ENCODE measurements around the gene SOCS4. TPM values are rescaled to one million over a fixed set of nuclear protein-coding genes. Genes with fewer than 3 reads are reported as not detected.
"Not testable (repeated sequence)": the region's sequence is repeated elsewhere in the genome, so short reads cannot be mapped to it uniquely, and the experiment has no call there.

The SOCS4 gene
- total and polyA plus RNA-seq, 10 donors = 6.4 to 26.3 (median 22.0) TPM

DNA sequence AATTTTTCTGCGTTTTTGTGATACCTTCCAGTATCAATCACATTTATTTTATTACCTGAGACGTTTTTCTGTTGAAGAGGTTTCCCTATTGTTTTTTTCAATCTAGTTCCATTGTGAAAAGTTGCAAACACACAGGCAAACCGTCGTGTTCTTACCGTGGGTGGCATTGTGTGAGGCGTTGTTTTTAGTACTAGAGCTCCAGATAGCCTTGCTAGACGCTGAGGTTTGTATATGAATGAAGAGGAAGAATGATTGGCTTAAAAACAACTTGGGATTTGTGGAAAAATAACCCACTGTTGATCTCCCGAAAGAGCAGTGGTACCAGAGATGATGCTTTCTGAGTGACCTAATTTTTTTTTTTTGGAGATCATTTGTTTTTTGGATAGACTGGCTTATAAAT is 1.0 kb downstream of the SOCS4 start:
- H3K36me3 ChIP-seq = peaks cover 0 to 15% (median 4%) of the 10 kb centered on the region in 6 donors
- H3K4me3 ChIP-seq = peak overlapping the region; percentile 66 to 95 (median 85)
- no peaks in the 10 kb centered on the region for H3K27me3 ChIP-seq (replicated peaks in 1 of 7)
- TF ChIP-seq POLR2A (IDR thresholded peaks at IDR 0.05) (no peak), POLR2AphosphoS5 (IDR thresholded peaks at IDR 0.05) (no peak), CTCF (IDR thresholded peaks at IDR 0.05 in 8 of 11, conservative IDR thresholded peaks at IDR 0.05 in 3 of 11) (no peak)
- H3K27ac ChIP-seq = peak overlapping the region in 5 of 8 donors; percentile 83 to 94 (median 91)
- WGBS, 5 donors = 6 to 10% (median 7%) methylated on average over 8 of the region's 8 CpGs
- H3K4me1 ChIP-seq = peaks cover 17 to 65% (median 54%) of the 10 kb centered on the region in 6 donors
- intact Hi-C loops (cut with DNase I; ENCODE audit: low total_unique reads) = no loop called here
- no peak for DNase-seq
- no peaks in the 10 kb centered on the region for H3K9me3 ChIP-seq

- H3K4me3 ChIP-seq = peak overlapping the region in 6 of 8 donors; percentile 10 to 95 (median 82)
- intact Hi-C loops (cut with DNase I; ENCODE audit: low total_unique reads) = no loop called here
Measured at GRCh38 chr14:55028476-55028875, 1.4 kb downstream of the SOCS4 start.

GRCh38 chr14:55031190-55031589 is 4.2 kb downstream of the SOCS4 start:
- H3K27ac ChIP-seq = peak overlapping the region in 1 of 8 donors; percentile 4
- WGBS, 5 donors = 19 to 33% (median 30%) methylated on average over 2 of the region's 2 CpGs
- intact Hi-C loops (cut with DNase I; ENCODE audit: low total_unique reads) = no loop called here

More at GRCh38 chr14:55028476-55028875, 1.4 kb downstream of the SOCS4 start:
- TF ChIP-seq CTCF (IDR thresholded peaks at IDR 0.05 in 8 of 11, conservative IDR thresholded peaks at IDR 0.05 in 3 of 11) (no peak), POLR2AphosphoS5 (IDR thresholded peaks at IDR 0.05) (no peak), POLR2A (IDR thresholded peaks at IDR 0.05) (no peak)
- peaks cover 0 to 19% (median 4%) of the 10 kb centered on the region in 6 donors for H3K36me3 ChIP-seq
- WGBS, 5 donors = 65 to 76% (median 71%) methylated on average over 4 of the region's 4 CpGs
- peaks cover 17 to 65% (median 54%) of the 10 kb centered on the region in 6 donors for H3K4me1 ChIP-seq
- H3K9me3 ChIP-seq = no peaks in the 10 kb centered on the region
- DNase-seq = no peak
- no peaks in the 10 kb centered on the region for H3K27me3 ChIP-seq (replicated peaks in 1 of 7)
- H3K27ac ChIP-seq = no peak overlapping the region

DNA sequence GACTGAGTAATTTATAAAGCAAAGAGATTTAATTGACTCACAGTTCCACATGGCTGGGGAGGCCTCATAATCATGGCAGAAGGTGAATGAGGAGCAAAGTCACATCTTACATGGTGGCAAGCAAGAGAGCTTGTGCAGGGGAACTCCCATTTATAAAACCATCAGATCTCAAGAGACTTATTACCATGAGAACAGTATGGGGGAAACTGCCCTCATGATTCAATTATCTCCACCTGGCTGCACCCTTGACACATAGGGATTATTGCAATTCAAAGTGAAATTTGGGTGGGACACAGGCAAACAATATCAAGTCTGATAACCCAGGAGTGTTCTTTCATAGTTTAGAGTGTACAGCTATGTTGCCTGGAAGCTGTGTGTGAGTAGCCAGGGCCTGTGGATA is 11.0 kb downstream of the SOCS4 start:
- intact Hi-C loops (cut with DNase I; ENCODE audit: low total_unique reads); DNase-seq; H3K4me1 ChIP-seq; H3K27me3 ChIP-seq (replicated peaks in 1 of 7); H3K4me3 ChIP-seq; H3K9me3 ChIP-seq; H3K27ac ChIP-seq: not testable (repeated sequence)
- peaks cover 0 to 87% (median 27%) of the 10 kb centered on the region in 6 donors for H3K36me3 ChIP-seq

More at GRCh38 chr14:55031190-55031589, 4.2 kb downstream of the SOCS4 start:
- Histone ChIP-seq H3K36me3 (peaks cover 0 to 47% (median 19%) of the 10 kb centered on the region in 6 donors), H3K4me1 (peaks cover 14 to 56% (median 46%) of the 10 kb centered on the region in 6 donors), H3K27me3 (replicated peaks in 1 of 7) (no peaks in the 10 kb centered on the region), H3K9me3 (no peaks in the 10 kb centered on the region), H3K4me3 (no peak overlapping the region)
- DNase-seq = no peak
- TF ChIP-seq POLR2AphosphoS5 (IDR thresholded peaks at IDR 0.05) = no peak
- TF ChIP-seq CTCF (IDR thresholded peaks at IDR 0.05 in 8 of 11, conservative IDR thresholded peaks at IDR 0.05 in 3 of 11) = no peak

DNA sequence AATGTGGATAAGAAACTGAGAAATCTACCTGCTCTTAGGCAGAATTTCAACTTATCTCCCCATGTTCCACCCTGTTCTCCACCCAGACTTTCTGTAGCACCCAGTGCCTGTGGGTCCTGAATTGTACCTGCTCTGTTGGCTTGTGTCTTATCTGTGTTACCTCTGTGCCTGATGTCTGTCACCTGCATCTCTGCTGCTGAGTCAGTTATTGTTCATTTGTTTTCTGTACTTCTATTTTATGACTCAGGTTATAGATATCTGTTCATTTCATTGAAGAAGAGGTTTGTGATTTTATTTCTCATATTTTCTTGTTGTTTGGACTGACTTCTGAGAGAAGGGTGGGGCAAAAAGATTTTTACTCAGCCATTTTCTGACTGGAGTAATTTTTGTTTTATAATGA is 11.7 kb downstream of the SOCS4 start:
- Histone ChIP-seq H3K9me3 (peaks cover 0 to 5% (median 0%) of the 10 kb centered on the region in 8 donors), H3K27ac (no peak overlapping the region), H3K36me3 (peaks cover 0 to 87% (median 34%) of the 10 kb centered on the region in 6 donors), H3K27me3 (replicated peaks in 1 of 7) (no peaks in the 10 kb centered on the region), H3K4me1 (no peaks in the 10 kb centered on the region), H3K4me3 (no peak overlapping the region)
- DNase-seq = no peak
- intact Hi-C loops (cut with DNase I; ENCODE audit: low total_unique reads) = no loop called here
- TF ChIP-seq CTCF (IDR thresholded peaks at IDR 0.05 in 8 of 11, conservative IDR thresholded peaks at IDR 0.05 in 3 of 11) = no peak
- no peak for TF ChIP-seq POLR2A (IDR thresholded peaks at IDR 0.05)
- TF ChIP-seq POLR2AphosphoS5 (IDR thresholded peaks at IDR 0.05) = no peak
